Camera-type eye (tissue), 1 donor: ENCODE results near the gene BMAL1. TPM values are rescaled to one million over a fixed set of nuclear protein-coding genes. Genes with fewer than 3 reads are reported as not detected.

Source experiments
- total RNA-seq: library from RNA; depleted of rRNA; stranded (reverse); fragments of >200 nt; gene quantifications from one replicate; pipeline ENCODE4 v1.2.3, GENCODE V29; 2014

Gene BMAL1
- total RNA-seq, result 79.8 TPM

DNA sequence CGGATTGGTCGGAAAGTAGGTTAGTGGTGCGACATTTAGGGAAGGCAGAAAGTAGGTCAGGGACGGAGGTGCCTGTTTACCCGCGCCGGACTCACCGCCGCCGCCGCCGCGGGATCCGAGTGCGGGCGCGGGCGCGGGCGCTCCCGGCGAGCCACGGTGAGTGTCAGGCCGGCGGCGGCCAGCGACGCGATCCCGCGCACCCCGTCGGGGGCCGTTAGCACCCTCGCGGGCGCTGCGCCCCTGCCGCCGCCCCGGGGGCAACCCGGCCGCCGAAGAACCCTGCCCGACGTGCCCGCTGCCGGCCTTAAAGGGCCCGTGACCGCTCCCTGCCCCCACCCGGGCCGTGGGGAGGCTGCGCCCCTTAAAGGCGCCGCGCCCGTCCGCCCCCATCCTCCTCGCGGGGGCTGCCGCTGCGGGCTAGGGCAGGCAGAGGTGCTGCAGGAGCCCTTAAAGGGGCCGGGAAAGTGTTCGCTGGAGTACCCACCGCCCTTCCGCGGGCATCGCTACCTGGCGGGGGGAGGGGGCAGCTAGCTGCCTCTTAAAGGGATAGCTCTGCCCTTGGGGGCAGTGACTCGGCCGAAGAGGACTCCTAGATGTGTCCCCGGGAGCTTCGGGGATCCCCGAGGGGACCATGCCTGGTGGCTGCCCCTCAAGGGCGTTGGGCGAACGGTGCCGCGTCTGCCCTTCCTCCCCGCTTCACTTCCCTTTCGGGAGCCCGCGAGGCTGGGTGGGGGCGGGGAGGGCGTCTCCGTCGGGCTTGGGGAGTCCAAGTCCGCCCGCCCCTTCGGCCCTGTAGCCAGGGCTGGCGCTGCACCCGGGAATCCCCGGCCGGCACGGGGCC is at the start of gene BMAL1:
Gene BMAL1 (plus strand): TSS at position 23 of the 841 bp plus-strand sequence. CDS start 76,519 bp downstream, outside the sequence.

Other genes with a start within 250 kb of the BMAL1 start
- gene BTBD10, start 185.4 kb downstream of the BMAL1 start, total RNA-seq, result 80.0 TPM
- not detected for gene PTH, start 218.2 kb downstream of the BMAL1 start, total RNA-seq